Activated CD4-positive, alpha-beta memory T cell treated with anti-CD3 and anti-CD28 coated beads for 36 hours (primary cell): ENCODE measurements around the gene PIEZO1. TPM values are rescaled to one million over a fixed set of nuclear protein-coding genes. Genes with fewer than 3 reads are reported as not detected.

Experiments used
- CTCF ChIA-PET: fragments of 350-600 bp; sonication (Branson Sonifier 250); formaldehyde crosslinking; loops from one replicate; lab custom pipeline; 2021; ENCODE audit warnings: antibody characterized with exemption, inconsistent platforms; lab: Charles Lee
- POLR2A ChIA-PET: fragments of 350-600 bp; sonication (Branson Sonifier 250); formaldehyde crosslinking; loops from one replicate; lab custom pipeline; 2021; ENCODE audit warnings: antibody characterized with exemption; lab: Charles Lee
- DNase-seq: peaks from one replicate; pipeline ENCODE4 v3.0.0-alpha.2; 2020
- H3K27ac Mint-ChIP-seq: one replicate; pipeline ENCODE4 v1.8.0; 2021; ENCODE audit warnings: mixed read lengths
- H3K27me3 Mint-ChIP-seq: one replicate; pipeline ENCODE4 v1.8.0; 2021; ENCODE audit warnings: mixed read lengths
- H3K36me3 Mint-ChIP-seq: one replicate; pipeline ENCODE4 v1.8.0; 2021; ENCODE audit warnings: mixed read lengths
- H3K4me1 Mint-ChIP-seq: one replicate; pipeline ENCODE4 v1.8.0; 2021; ENCODE audit warnings: low read depth, mixed read lengths
- H3K4me3 Mint-ChIP-seq: one replicate; pipeline ENCODE4 v1.8.0; 2021; ENCODE audit warnings: mild to moderate bottlenecking, mixed read lengths
- H3K9me3 Mint-ChIP-seq: one replicate; pipeline ENCODE4 v1.8.0; 2021; ENCODE audit warnings: mixed read lengths
- intact Hi-C: fragments of 100-400 bp; cut with micrococcal nuclease; formaldehyde crosslinking; loops from one replicate; pipeline ENCODE4 v1.15.1; 2023
- total RNA-seq, 2 experiments: library from RNA; stranded (reverse); gene quantifications; one replicate each; pipeline ENCODE4 v1.2.3, GENCODE V29; 2021

PIEZO1 gene
- total RNA-seq, 2 experiments from 2014 or later = 221 to 234 TPM

- Mint-ChIP-seq H3K27ac (no peak overlapping the region), H3K9me3 (no peaks in the 10 kb centered on the region), H3K36me3 (peaks cover 2% of the 10 kb centered on the region), H3K27me3 (no peaks in the 10 kb centered on the region), H3K4me3 (no peak overlapping the region), H3K4me1 (peaks cover 12% of the 10 kb centered on the region)
- CTCF ChIA-PET = interaction anchor here (1.4 kb wide), 1 partner anchor 27 kb away, joined by 10 read pairs; no protein-coding TSS in a partner anchor
- intact Hi-C loops = no loop called here
- POLR2A ChIA-PET = interaction anchor here (0.6 kb wide), 1 partner anchor 92 kb away, joined by 4 read pairs; no protein-coding TSS in a partner anchor
- no peak for DNase-seq
Measured at GRCh38 chr16:88710556-88710955, 74.5 kb downstream of the PIEZO1 start.

GRCh38 chr16:88706965-88707826 lies 77.8 kb downstream of the PIEZO1 start:
- Mint-ChIP-seq H3K9me3 (no peaks in the 10 kb centered on the region), H3K36me3 (peaks cover 8% of the 10 kb centered on the region), H3K27ac (peak overlapping the region; percentile 42), H3K4me1 (peaks cover 39% of the 10 kb centered on the region), H3K4me3 (peak overlapping the region; percentile 82), H3K27me3 (no peaks in the 10 kb centered on the region)
- no peak for DNase-seq
- ChIA-PET POLR2A (interaction anchor here (1.1 to 4.1 kb wide), 4 partner anchors 10 to 150 kb away, joined by 3 to 16 read pairs (median 4); partner anchors contain the start of genes GALNS and TRAPPC2L), CTCF (interaction anchor here (0.7 to 3.9 kb wide), 3 partner anchors 30 to 150 kb away, joined by 3 to 24 read pairs (median 4); no protein-coding TSS in a partner anchor)
- intact Hi-C loops = loop anchor here (1.0 to 5.0 kb wide), 4 partner anchors 75 to 150 kb away; partner anchors contain the start of genes CDT1, TRAPPC2L and ZC3H18

GRCh38 chr16:88706229-88706964 lies 78.6 kb downstream of the PIEZO1 start, which contains the start of the genes CTU2 and RNF166:
CTU2 (plus strand) TSS chr16:88706503; CDS start chr16:88706531, 28 bp downstream.
RNF166 (minus strand) TSS chr16:88706408; CDS start chr16:88706325, 83 bp downstream.
- ChIA-PET POLR2A (interaction anchor here (1.1 to 4.1 kb wide), 4 partner anchors 11 to 150 kb away, joined by 3 to 16 read pairs (median 4); partner anchors contain the start of genes GALNS and TRAPPC2L), CTCF (interaction anchor here (3.9 to 5.4 kb wide), 2 partner anchors 20 to 31 kb away, joined by 24 to 36 read pairs; partner anchors contain the start of gene SNAI3)
- intact Hi-C loops = loop anchor here (1.0 to 5.0 kb wide), 4 partner anchors 76 to 151 kb away; partner anchors contain the start of genes CDT1, TRAPPC2L and ZC3H18
- H3K4me1 Mint-ChIP-seq = peaks cover 47% of the 10 kb centered on the region
- H3K4me3 Mint-ChIP-seq = peak within 1 kb of the TSS; percentile 82
- H3K36me3 Mint-ChIP-seq = peaks cover 8% of the 10 kb centered on the region
- H3K27me3 Mint-ChIP-seq = no peaks in the 10 kb centered on the region
- H3K27ac Mint-ChIP-seq = peak within 1 kb of the TSS; percentile 91
- no peaks in the 10 kb centered on the region for H3K9me3 Mint-ChIP-seq
- DNase-seq = peak; percentile 94

- CTCF ChIA-PET = interaction anchor here (1.0 to 5.4 kb wide), 5 partner anchors 16 to 105 kb away, joined by 3 to 36 read pairs (median 3); partner anchors contain the start of gene SNAI3
- Mint-ChIP-seq H3K27me3 (no peaks in the 10 kb centered on the region), H3K36me3 (peaks cover 10% of the 10 kb centered on the region), H3K27ac (peak overlapping the region; percentile 91), H3K4me3 (peak overlapping the region; percentile 81), H3K4me1 (peaks cover 50% of the 10 kb centered on the region), H3K9me3 (no peaks in the 10 kb centered on the region)
- peak; percentile 30 for DNase-seq
- intact Hi-C loops = loop anchor here (1.0 to 5.0 kb wide), 4 partner anchors 76 to 151 kb away; partner anchors contain the start of genes CDT1, TRAPPC2L and ZC3H18
- POLR2A ChIA-PET = interaction anchor here (1.1 to 4.1 kb wide), 5 partner anchors 12 to 136 kb away, joined by 3 to 16 read pairs (median 5); partner anchors contain the start of gene ZC3H18
Measured at GRCh38 chr16:88705801-88706228, 79.2 kb downstream of the PIEZO1 start.

GRCh38 chr16:88705076-88705684 lies 79.8 kb downstream of the PIEZO1 start:
- intact Hi-C loops = loop anchor here (5.0 kb wide), 1 partner anchor 97 kb away; the partner anchor contains the start of gene CDT1
- Mint-ChIP-seq H3K9me3 (no peaks in the 10 kb centered on the region), H3K27ac (peak overlapping the region; percentile 91), H3K27me3 (no peaks in the 10 kb centered on the region), H3K4me1 (peaks cover 56% of the 10 kb centered on the region), H3K36me3 (peaks cover 12% of the 10 kb centered on the region), H3K4me3 (peak overlapping the region; percentile 81)
- ChIA-PET CTCF (interaction anchor here (0.5 to 5.4 kb wide), 8 partner anchors 17 to 504 kb away, joined by 3 to 36 read pairs (median 3); partner anchors contain the start of genes PIEZO1 and SNAI3), POLR2A (interaction anchor here (0.6 to 4.1 kb wide), 6 partner anchors 11 to 135 kb away, joined by 3 to 16 read pairs (median 5); partner anchors contain the start of gene ZC3H18)
- peak; percentile 58 for DNase-seq

GRCh38 chr16:88703486-88704309 lies 81.3 kb downstream of the PIEZO1 start:
- peak overlapping the region; percentile 81 for H3K4me3 Mint-ChIP-seq
- no peaks in the 10 kb centered on the region for H3K27me3 Mint-ChIP-seq
- peaks cover 64% of the 10 kb centered on the region for H3K4me1 Mint-ChIP-seq
- H3K9me3 Mint-ChIP-seq = no peaks in the 10 kb centered on the region
- ChIA-PET CTCF (interaction anchor here (1.2 to 5.4 kb wide), 6 partner anchors 18 to 154 kb away, joined by 3 to 36 read pairs (median 5); partner anchors contain the start of gene SNAI3), POLR2A (interaction anchor here (0.5 to 5.3 kb wide), 10 partner anchors 12 to 1399 kb away, joined by 3 to 28 read pairs (median 4); partner anchors contain the start of gene APRT)
- H3K36me3 Mint-ChIP-seq = peaks cover 20% of the 10 kb centered on the region
- peak; percentile 86 for DNase-seq
- peak overlapping the region; percentile 91 for H3K27ac Mint-ChIP-seq
- intact Hi-C loops = loop anchor here (5.0 kb wide), 2 partner anchors 44 to 246 kb away; no protein-coding TSS in a partner anchor

GRCh38 chr16:88702371-88703210 lies 82.4 kb downstream of the PIEZO1 start:
- CTCF ChIA-PET = interaction anchor here (0.9 to 5.4 kb wide), 6 partner anchors 16 to 155 kb away, joined by 3 to 36 read pairs (median 4); partner anchors contain the start of genes SNAI3 and ZC3H18
- POLR2A ChIA-PET = interaction anchor here (0.7 to 5.3 kb wide), 11 partner anchors 11 to 996 kb away, joined by 3 to 28 read pairs (median 5); partner anchors contain the start of genes APRT and MVD
- peaks cover 71% of the 10 kb centered on the region for H3K4me1 Mint-ChIP-seq
- peak overlapping the region; percentile 81 for H3K4me3 Mint-ChIP-seq
- intact Hi-C loops = loop anchor here (5.0 kb wide), 2 partner anchors 45 to 245 kb away; no protein-coding TSS in a partner anchor
- peak; percentile 43 for DNase-seq
- H3K27ac Mint-ChIP-seq = peak overlapping the region; percentile 91
- H3K9me3 Mint-ChIP-seq = no peaks in the 10 kb centered on the region
- no peaks in the 10 kb centered on the region for H3K27me3 Mint-ChIP-seq
- peaks cover 28% of the 10 kb centered on the region for H3K36me3 Mint-ChIP-seq

- CTCF ChIA-PET = interaction anchor here (1.0 to 5.4 kb wide), 5 partner anchors 16 to 156 kb away, joined by 3 to 36 read pairs (median 5); partner anchors contain the start of genes SNAI3 and ZC3H18
- peaks cover 30% of the 10 kb centered on the region for H3K36me3 Mint-ChIP-seq
- POLR2A ChIA-PET = interaction anchor here (1.1 to 5.3 kb wide), 11 partner anchors 10 to 131 kb away, joined by 3 to 28 read pairs (median 6); partner anchors contain the start of genes APRT, CYBA, MVD and SNAI3
- H3K27me3 Mint-ChIP-seq = no peaks in the 10 kb centered on the region
- H3K27ac Mint-ChIP-seq = peak overlapping the region; percentile 91
- intact Hi-C loops = loop anchor here (1.0 to 5.0 kb wide), 5 partner anchors 15 to 244 kb away; partner anchors contain the start of genes CYBA and SNAI3
- DNase-seq = peak; percentile 30
- H3K4me3 Mint-ChIP-seq = peak overlapping the region; percentile 81
- no peaks in the 10 kb centered on the region for H3K9me3 Mint-ChIP-seq
- H3K4me1 Mint-ChIP-seq = peaks cover 64% of the 10 kb centered on the region
Measured at GRCh38 chr16:88701581-88702370, 83.2 kb downstream of the PIEZO1 start.
